Left ventricle myocardium inferior (tissue), 1 donor: ENCODE measurements around the gene GOLGA1. TPM values are rescaled to one million over a fixed set of nuclear protein-coding genes. Genes with fewer than 3 reads are reported as not detected.
"Not testable (repeated sequence)": the region's sequence is repeated elsewhere in the genome, so short reads cannot be mapped to it uniquely, and the experiment has no call there.

Source experiments
- DNase-seq: peaks from one replicate; pipeline ENCODE4 v3.0.0-alpha.2; 2020
- H3K27ac ChIP-seq: fragments of 200-600 bp; replicated peaks from 2 replicates; pipeline ENCODE4 v1.8.0; 2021
- H3K27me3 ChIP-seq: fragments of 200-600 bp; 2 replicates; pipeline ENCODE4 v1.8.0; 2021; ENCODE audit warnings: low read depth
- H3K36me3 ChIP-seq: fragments of 200-600 bp; 2 replicates; pipeline ENCODE4 v1.8.0; 2021
- H3K4me1 ChIP-seq: fragments of 200-600 bp; 2 replicates; pipeline ENCODE4 v1.8.0; 2021
- H3K4me3 ChIP-seq: fragments of 200-600 bp; 2 replicates; pipeline ENCODE4 v1.8.0; 2021; ENCODE audit warnings: mild to moderate bottlenecking, moderate library complexity
- H3K9me3 ChIP-seq: fragments of 200-600 bp; replicated peaks from 2 replicates; pipeline ENCODE4 v1.8.0; 2021
- CTCF ChIP-seq: fragments of 200-600 bp; IDR thresholded peaks from 2 replicates; pipeline ENCODE4 v1.8.0; 2021; ENCODE audit warnings: antibody characterized with exemption, mild to moderate bottlenecking, borderline replicate concordance
- intact Hi-C: fragments of 100-400 bp; cut with micrococcal nuclease; formaldehyde crosslinking; loops from one replicate; pipeline ENCODE4 v1.11.0; 2022
- total RNA-seq: library from RNA; stranded (reverse); fragmentation: NEBNext Ultra II Directional; extraction: Animal tissue kit (Norgen Biotek cat#: 25700); gene quantifications from one replicate; pipeline ENCODE4 v1.2.1, GENCODE V29; 2021
- donor health status: DM: no; HTN: yes; CAD: no; lungs with severe emphysema.

GOLGA1 gene
- total RNA-seq, 1 donor from 2014 or later: 17.9 TPM

GRCh38 chr9:124844291-124844690, 96.6 kb downstream of the GOLGA1 start:
- TF ChIP-seq CTCF: no peak
- Histone ChIP-seq H3K9me3 (no peaks in the 10 kb centered on the region), H3K4me3 (no peak overlapping the region), H3K27me3 (no peaks in the 10 kb centered on the region), H3K27ac (no peak overlapping the region), H3K36me3 (no peaks in the 10 kb centered on the region), H3K4me1 (peaks cover 18% of the 10 kb centered on the region)
- intact Hi-C loops: no loop called here
- no peak for DNase-seq

- Histone ChIP-seq H3K9me3 (no peaks in the 10 kb centered on the region), H3K4me3 (no peak overlapping the region), H3K27me3 (no peaks in the 10 kb centered on the region), H3K36me3 (no peaks in the 10 kb centered on the region), H3K27ac (no peak overlapping the region), H3K4me1 (peaks cover 17% of the 10 kb centered on the region)
- intact Hi-C loops: no loop called here
- TF ChIP-seq CTCF: no peak
- no peak for DNase-seq
These were observed 97.3 kb downstream of the GOLGA1 start for GRCh38 chr9:124843456-124844034.

GRCh38 chr9:124841075-124841821, 99.6 kb downstream of the GOLGA1 start:
- Histone ChIP-seq H3K4me3 (no peak overlapping the region), H3K4me1 (peaks cover 26% of the 10 kb centered on the region), H3K27ac (no peak overlapping the region), H3K36me3 (no peaks in the 10 kb centered on the region), H3K27me3 (no peaks in the 10 kb centered on the region), H3K9me3 (no peaks in the 10 kb centered on the region)
- TF ChIP-seq CTCF: no peak
- no peak for DNase-seq
- intact Hi-C loops: no loop called here

- Histone ChIP-seq H3K4me3 (no peak overlapping the region), H3K36me3 (no peaks in the 10 kb centered on the region), H3K27me3 (no peaks in the 10 kb centered on the region), H3K27ac (peak overlapping the region; percentile 37), H3K9me3 (no peaks in the 10 kb centered on the region), H3K4me1 (peaks cover 35% of the 10 kb centered on the region)
- intact Hi-C loops: no loop called here
- TF ChIP-seq CTCF: peak; percentile 19
- DNase-seq: no peak
These were observed 100.5 kb downstream of the GOLGA1 start for GRCh38 chr9:124840300-124840833.

- intact Hi-C loops: no loop called here
These were observed 101.1 kb downstream of the GOLGA1 start for GRCh38 chr9:124839612-124840299.

GRCh38 chr9:124838567-124839275, 102.2 kb downstream of the GOLGA1 start:
- H3K27me3 ChIP-seq, H3K36me3 ChIP-seq, H3K27ac ChIP-seq, DNase-seq, H3K9me3 ChIP-seq, intact Hi-C loops: not testable (repeated sequence)
- peaks cover 51% of the 10 kb centered on the region for H3K4me1 ChIP-seq
- peak overlapping the region; percentile 25 for H3K4me3 ChIP-seq

More at GRCh38 chr9:124839612-124840299, 101.1 kb downstream of the GOLGA1 start:
- Histone ChIP-seq H3K27me3 (no peaks in the 10 kb centered on the region), H3K4me3 (no peak overlapping the region), H3K27ac (peak overlapping the region; percentile 37), H3K36me3 (no peaks in the 10 kb centered on the region), H3K4me1 (peaks cover 41% of the 10 kb centered on the region), H3K9me3 (no peaks in the 10 kb centered on the region)
- peak; percentile 57 for TF ChIP-seq CTCF
- DNase-seq: no peak

GRCh38 chr9:124838132-124838531, 102.8 kb downstream of the GOLGA1 start:
- H3K4me3 ChIP-seq, DNase-seq, H3K36me3 ChIP-seq, intact Hi-C loops, H3K9me3 ChIP-seq, H3K27me3 ChIP-seq, H3K27ac ChIP-seq: not testable (repeated sequence)
- peaks cover 55% of the 10 kb centered on the region for H3K4me1 ChIP-seq
